Ovary (tissue), 9 donors: Measurements from ENCODE around the gene PNPLA2. TPM values are rescaled to one million over a fixed set of nuclear protein-coding genes. Genes with fewer than 3 reads are reported as not detected.

Experiments used
- DNase-seq, 5 donors: peaks; one replicate each; pipeline ENCODE4 v3.0.0-alpha.2; 2019 to 2020
- H3K27ac ChIP-seq, 2 donors: fragments of 200-600 bp; one replicate each; pipeline versions ENCODE4 v1.5.1 to v1.8.0; 2019 to 2022
- H3K27me3 ChIP-seq: fragments of 200-600 bp; one replicate; pipeline ENCODE4 v1.8.0; 2022
- H3K36me3 ChIP-seq: fragments of 200-600 bp; sonication (generic); one replicate; pipeline ENCODE4 v1.5.1; 2019
- H3K4me1 ChIP-seq: one replicate; pipeline ENCODE4 v1.8.1; 2013; ENCODE audit warnings: mild to moderate bottlenecking, moderate library complexity; ENCODE audit not compliant: insufficient read depth
- H3K4me3 ChIP-seq: fragments of 200-600 bp; sonication (generic); one replicate; pipeline ENCODE4 v1.5.1; 2017
- H3K9me3 ChIP-seq, 2 donors: fragments of 200-600 bp in 1 of 2; sonication (generic) in 1 of 2; one replicate each; pipeline versions ENCODE4 v1.5.1 to v1.8.1; 2013 to 2019; ENCODE audit warnings: mild to moderate bottlenecking in 1 of 2, moderate library complexity in 1 of 2
- EP300 ChIP-seq: sonication (generic); formaldehyde crosslinking; IDR thresholded peaks from one replicate; pipeline ENCODE4 v1.6.1; 2017; ENCODE audit warnings: antibody characterized with exemption
- POLR2A ChIP-seq: fragments of 450-650 bp; IDR thresholded peaks from one replicate; pipeline ENCODE4 v1.6.1; 2017; ENCODE audit warnings: antibody characterized with exemption, mild to moderate bottlenecking, moderate library complexity
- WGBS, 3 donors: extraction: QIAGEN DNeasy Blood & Tissue Kit in 1 of 3; methylation state at CpG; one replicate each; pipeline versions ENCODE4 v1.1.5 to v1.1.7; 2013 to 2017; 5-methylcytosine and 5-hydroxymethylcytosine counted together
- intact Hi-C, 4 donors: fragments of 100-400 bp; cut with DNase I; formaldehyde crosslinking; loops; one replicate each; pipeline versions ENCODE4 v1.11.0 to v1.15.1; 2022 to 2023
- polyA plus RNA-seq, 2 donors: library from polyadenylated mRNA; stranded (reverse); fragments of 200-250 nt in 1 of 2; fragments of 350-450 nt in 1 of 2; fragmentation: Illumina TruSeq in 1 of 2; extraction: RNeasy Lipid Tissue Mini Kit (QIAGEN cat#74804) in 1 of 2; gene quantifications; one replicate each; pipeline ENCODE4 v1.2.3, GENCODE V29; 2013 to 2014
- total RNA-seq, 7 donors: library from RNA; depleted of rRNA in 2 of 7; stranded (reverse); fragments of >200 nt in 2 of 7; fragmentation: NEBNext Ultra II Directional in 3 of 7; extraction: Animal tissue kit (Norgen Biotek cat#: 25700) in 3 of 7; gene quantifications; one replicate each; pipeline versions ENCODE4 v1.1.0 to v1.2.4, GENCODE V29; 2016 to 2023
- TF ChIP-seq, protein P1 (sequence below), 3 donors: fragments of 450-650 bp in 2 of 3; fragments of 200-600 bp in 1 of 3; IDR thresholded peaks; one replicate each; pipeline versions ENCODE4 v1.5.1 to v1.8.0; 2016 to 2022; ENCODE audit warnings: antibody characterized with exemption in 3 of 3, mild to moderate bottlenecking in 1 of 3
- donor health status: DM: no; HTN: no; CAD: no; lungs with moderate emphysema.
- donor health status: DM: no; HTN: no; CAD: no.
- donor health status: Bipolar disorder and iron deficiency.
- donor health status: DM: yes; HTN: yes; CAD: no.
- donor health status: DM: no; HTN: no; CAD: no.
- donor health status: DM: yes; HTN: yes; CAD: no.

The PNPLA2 gene
- total and polyA plus RNA-seq, 9 donors, result 12.9 to 98.2 (median 83.0) TPM

DNA sequence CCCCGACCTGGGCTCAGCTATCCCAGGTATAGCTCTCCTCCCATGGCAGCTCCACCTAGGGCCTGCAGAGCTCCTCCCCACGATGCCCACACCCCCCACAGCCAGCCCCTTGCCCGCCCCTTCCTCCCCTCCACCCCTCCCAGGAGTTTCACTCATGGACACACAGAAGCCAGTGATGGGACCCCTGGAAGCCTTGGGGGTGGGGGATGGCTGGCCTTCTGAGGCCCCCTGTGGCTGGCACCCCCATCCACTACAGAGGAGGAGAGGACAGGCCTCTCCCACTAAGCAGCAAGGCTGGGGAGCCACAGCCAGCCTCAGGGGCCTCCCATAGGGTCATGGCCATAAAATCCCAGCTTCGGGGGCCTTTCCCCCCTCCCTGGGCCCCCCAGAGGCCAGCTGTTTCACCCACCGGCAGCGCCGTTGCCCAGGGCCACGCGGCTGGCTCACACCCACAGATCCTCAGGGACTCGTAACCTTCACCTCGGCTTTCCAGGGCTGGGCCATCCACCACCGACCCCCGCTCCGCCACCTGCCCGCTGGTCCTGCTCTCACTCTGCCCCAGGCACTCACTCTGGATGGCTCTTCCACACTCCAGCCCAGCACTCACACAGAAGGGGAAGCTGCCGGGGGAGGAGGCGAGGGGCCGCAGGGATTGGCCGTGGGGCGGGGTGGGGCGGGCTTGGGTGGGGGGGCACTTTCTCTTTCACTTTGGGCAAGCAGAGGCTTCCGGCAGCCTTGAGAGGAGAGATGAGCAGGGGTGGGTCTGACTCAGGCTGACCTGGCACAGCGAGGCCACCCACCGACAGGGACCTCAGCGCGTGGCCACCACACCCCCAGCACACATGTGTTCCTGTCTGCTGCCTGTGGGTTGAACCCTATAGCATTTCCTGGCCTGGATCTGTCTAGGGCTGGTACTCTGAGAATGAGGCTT lies 22.8 kb upstream of the PNPLA2 start:
- TF ChIP-seq POLR2A (no peak), EP300 (no peak)
- TF ChIP-seq, protein P1, sequence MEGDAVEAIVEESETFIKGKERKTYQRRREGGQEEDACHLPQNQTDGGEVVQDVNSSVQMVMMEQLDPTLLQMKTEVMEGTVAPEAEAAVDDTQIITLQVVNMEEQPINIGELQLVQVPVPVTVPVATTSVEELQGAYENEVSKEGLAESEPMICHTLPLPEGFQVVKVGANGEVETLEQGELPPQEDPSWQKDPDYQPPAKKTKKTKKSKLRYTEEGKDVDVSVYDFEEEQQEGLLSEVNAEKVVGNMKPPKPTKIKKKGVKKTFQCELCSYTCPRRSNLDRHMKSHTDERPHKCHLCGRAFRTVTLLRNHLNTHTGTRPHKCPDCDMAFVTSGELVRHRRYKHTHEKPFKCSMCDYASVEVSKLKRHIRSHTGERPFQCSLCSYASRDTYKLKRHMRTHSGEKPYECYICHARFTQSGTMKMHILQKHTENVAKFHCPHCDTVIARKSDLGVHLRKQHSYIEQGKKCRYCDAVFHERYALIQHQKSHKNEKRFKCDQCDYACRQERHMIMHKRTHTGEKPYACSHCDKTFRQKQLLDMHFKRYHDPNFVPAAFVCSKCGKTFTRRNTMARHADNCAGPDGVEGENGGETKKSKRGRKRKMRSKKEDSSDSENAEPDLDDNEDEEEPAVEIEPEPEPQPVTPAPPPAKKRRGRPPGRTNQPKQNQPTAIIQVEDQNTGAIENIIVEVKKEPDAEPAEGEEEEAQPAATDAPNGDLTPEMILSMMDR (IDR thresholded peaks at IDR 0.05), result no peak
- peak; percentile 80 to 83 (median 80) for DNase-seq
- peaks cover 13% of the 10 kb centered on the region for H3K4me1 ChIP-seq
- intact Hi-C loops, result no loop called here
- H3K36me3 ChIP-seq, result no peaks in the 10 kb centered on the region
- 1 to 3% (median 1%) methylated on average over 14 to 26 of the region's 26 CpGs for WGBS, 3 donors
- no peaks in the 10 kb centered on the region for H3K9me3 ChIP-seq
- H3K27ac ChIP-seq, result peak overlapping the region; percentile 73
- H3K4me3 ChIP-seq, result peak overlapping the region; percentile 71
- no peaks in the 10 kb centered on the region for H3K27me3 ChIP-seq

DNA sequence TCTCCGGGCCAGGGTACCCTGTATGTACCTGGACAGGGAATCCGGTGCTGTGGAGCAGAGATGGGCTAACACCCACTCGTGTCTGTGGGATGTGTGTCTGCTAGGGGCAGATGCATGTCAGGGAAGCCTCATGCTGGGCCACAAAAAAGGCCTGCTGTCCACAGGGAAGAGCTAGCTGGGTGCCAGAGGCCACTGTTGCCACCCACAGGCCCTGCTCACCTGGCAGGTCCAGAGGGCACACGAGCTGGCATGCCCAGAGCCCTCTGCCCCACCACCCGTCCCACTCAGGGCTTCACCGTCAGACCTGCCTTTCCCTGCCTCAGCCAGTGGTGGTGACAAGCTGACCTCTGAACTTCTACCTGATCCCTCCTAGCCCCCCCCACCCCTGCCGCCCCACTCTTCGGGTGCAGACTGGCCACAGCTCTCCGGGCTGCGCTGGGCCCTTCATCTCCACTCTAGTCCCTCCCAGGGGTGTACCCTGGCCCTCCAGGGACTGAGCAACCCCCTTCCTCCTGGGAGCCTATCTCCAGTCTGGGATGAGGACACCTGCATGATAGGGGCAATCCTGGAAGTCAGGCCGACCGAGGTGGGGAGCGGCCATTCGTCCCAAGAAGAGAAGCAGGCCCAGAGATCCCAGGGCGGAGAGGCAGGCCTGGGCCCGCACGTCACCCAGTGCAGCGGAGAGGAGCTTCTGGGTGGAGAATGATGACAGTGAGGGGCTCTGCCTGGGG lies 22.0 kb upstream of the PNPLA2 start:
- Histone ChIP-seq H3K9me3 (no peaks in the 10 kb centered on the region), H3K27me3 (no peaks in the 10 kb centered on the region), H3K27ac (peak overlapping the region; percentile 73), H3K4me1 (peaks cover 13% of the 10 kb centered on the region), H3K36me3 (no peaks in the 10 kb centered on the region), H3K4me3 (peak overlapping the region; percentile 71)
- intact Hi-C loops, result no loop called here
- TF ChIP-seq, protein P1 (IDR thresholded peaks at IDR 0.05), result no peak
- peak; percentile 37 for TF ChIP-seq POLR2A
- DNase-seq, result peak in 1 of 5 donors; percentile 49
- 4 to 8% (median 6%) methylated on average over 18 of the region's 18 CpGs for WGBS, 3 donors

DNA sequence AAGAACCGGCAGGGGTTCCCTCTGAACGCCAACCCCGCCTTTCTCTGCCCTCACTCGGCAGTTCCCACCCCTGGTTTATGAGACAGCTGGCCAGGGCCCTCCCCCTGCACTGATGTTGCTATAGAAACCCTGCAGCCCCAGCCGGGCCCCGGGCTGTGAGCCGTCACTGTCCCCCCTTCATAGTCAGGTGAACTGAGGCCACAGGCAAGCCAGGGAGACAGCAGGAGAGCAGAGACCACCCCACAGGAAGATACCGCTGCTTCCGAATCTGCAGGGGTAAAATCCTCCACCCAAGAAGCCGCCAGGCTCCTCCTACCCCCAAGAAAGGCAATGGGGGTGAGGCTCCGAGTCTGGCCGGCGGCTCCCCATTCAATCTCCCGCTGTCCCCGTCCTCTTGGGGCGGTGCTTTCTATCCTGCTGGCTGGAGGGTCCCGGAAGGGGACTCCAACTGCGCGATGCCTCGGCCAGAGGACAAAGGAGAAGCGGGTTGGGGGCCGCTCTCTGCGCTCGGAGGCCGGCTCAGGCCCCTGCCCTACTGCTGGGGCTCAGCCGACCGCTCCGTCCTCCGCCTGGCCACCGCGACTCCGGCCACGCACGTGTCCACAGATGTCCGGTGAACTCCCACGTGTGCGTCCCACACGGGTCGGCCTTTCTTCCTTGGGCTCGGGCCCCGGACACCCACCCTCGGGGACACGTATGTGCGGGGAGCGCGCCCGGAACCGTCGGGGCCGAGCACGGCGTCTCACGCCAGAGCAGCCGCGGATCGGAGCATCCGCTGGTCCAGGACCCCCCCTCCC lies 21.2 kb upstream of the PNPLA2 start:
- Histone ChIP-seq H3K4me3 (peak overlapping the region; percentile 71), H3K9me3 (no peaks in the 10 kb centered on the region), H3K4me1 (peaks cover 13% of the 10 kb centered on the region), H3K36me3 (no peaks in the 10 kb centered on the region), H3K27me3 (no peaks in the 10 kb centered on the region), H3K27ac (peak overlapping the region; percentile 34 to 73)
- intact Hi-C loops, result no loop called here
- peak; percentile 78 to 85 (median 81) for DNase-seq
- whole genome bisulfite sequencing, 3 donors, result 0 to 1% (median 0%) methylated on average over 17 to 57 of the region's 57 CpGs
- TF ChIP-seq POLR2A (no peak), EP300 (no peak)
- TF ChIP-seq, protein P1 (IDR thresholded peaks at IDR 0.05), result no peak
